Stimulated activated CD8-positive, alpha-beta memory T cell treated with anti-CD3 and anti-CD28 coated beads, Interleukin-7, amount 100 ng/mL, for 1 hour (primary cell): ENCODE measurements around the gene LRMDA.

Source experiments
- DNase-seq, 2 donors: peaks; one replicate each; pipeline ENCODE4 v3.0.0-alpha.2; 2020; ENCODE audit warnings: low read depth in 2 of 2

The LRMDA gene

DNA sequence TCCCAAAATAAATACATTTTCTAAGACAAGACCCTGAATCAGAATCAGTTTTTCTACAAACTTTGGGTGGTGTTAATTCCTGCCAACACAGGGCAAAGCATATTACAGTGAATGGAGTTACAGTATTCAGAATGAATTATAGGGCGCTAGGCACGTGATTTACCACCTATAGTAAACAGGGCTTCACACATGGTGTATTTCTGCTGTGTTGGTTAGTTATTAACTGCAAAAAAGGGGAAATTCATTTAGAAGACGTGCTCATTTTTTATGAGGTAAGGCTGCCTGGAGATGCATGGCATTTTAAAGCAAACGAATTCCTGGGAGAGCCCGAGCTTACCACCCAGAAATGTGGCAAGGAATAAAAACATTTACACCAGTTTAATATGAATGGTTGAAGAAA, 393.8 kb downstream of the LRMDA start:
- no peak for DNase-seq

DNA sequence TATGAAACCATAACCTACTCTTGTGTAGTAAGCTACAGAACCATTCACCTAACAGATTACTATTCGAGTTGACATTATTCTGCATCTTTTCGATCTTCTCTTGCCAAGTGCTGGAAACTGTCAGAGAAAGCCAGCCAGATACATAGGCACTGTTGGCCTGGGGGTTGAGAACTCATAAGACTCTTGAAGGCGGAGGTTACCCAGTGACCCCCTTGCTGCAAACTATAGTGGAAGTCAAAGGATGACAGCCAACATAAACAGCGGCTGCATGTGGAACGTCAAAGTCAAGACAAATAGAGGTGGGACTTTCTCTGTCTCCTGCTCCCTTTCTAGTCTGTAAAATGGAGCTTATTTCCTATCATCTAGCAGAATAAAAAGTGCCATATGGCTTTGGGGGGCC, 394.2 kb downstream of the LRMDA start:
- no peak for DNase-seq

DNA sequence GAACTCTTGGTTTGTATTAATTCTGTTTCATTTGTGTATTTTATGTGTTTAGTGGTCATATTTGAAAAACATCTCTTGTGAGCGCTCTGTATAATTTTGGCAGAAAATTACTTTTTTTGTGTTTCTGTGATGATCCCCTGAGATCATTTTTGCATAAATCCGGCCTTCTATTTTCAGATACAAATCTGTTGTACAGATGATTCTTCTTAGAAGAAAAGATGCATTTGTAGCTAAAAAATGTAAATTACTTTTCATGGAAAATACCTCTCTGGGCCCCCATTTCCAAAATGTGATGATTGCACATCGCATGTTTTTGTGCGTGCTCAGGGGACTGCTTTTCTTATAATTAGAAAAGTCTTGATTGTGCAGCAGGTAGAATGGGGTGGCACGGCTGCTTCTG, 395.4 kb downstream of the LRMDA start:
- no peak for DNase-seq

DNA sequence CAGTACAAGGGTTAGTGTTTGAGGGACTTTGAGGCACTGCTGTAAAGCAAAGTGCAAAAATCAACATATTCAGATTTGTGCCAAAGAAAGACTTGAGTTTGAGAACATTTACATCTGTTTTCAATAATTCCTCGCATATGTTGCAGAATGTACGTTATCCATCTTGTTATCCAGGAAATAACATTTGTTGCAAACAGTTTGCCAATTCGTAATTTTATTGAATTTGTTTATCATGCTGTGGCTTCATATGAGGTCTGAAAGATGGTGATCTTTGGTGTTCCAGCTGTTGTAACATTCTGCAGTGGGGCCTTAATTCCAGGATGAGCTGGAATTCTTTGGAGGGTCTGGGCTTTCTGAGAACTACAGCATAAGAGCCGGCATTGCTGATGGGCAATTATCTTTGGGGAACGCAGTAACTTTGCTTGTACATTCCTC, 396.2 kb downstream of the LRMDA start:
- no peak for DNase-seq

DNA sequence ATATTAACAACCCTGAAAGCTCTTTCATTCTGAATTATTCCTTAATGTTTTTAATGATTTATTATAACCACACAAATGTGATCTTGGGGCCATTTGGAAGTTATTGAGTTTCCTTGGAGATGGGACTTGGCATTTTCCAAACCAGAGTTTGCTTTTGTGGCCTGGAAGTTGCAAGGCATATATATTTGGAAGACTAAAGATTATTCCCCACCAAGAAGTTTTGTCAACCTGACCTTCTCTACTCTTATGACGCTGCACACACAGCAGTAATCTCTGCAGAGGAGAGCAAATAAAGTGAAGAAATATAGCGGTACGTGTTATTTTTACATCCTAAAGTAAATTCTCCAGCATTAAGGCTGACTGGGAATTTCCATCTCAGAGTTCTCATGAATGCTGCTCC, 397.0 kb downstream of the LRMDA start:
- DNase-seq, result no peak

DNA sequence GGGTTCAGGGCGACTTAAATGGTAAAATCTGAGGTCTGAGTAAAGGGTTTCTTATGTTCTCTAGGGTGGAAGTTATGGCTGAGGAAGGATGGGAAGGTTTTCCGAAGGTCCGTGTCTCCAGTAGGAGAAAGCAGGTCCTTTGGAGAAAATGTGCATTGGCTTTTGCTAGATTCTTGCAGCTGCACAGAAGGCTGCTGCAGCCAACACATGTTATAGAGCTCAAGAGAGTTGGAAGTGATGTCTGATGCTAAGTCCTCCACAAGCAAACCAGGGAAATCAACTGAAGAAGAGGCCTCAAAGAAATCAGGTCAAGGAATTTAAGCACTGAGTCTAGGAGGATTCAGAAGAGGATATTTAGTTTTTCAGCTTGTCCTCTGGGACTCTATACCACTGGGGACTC, 404.6 kb downstream of the LRMDA start:
- DNase-seq, result no peak

DNA sequence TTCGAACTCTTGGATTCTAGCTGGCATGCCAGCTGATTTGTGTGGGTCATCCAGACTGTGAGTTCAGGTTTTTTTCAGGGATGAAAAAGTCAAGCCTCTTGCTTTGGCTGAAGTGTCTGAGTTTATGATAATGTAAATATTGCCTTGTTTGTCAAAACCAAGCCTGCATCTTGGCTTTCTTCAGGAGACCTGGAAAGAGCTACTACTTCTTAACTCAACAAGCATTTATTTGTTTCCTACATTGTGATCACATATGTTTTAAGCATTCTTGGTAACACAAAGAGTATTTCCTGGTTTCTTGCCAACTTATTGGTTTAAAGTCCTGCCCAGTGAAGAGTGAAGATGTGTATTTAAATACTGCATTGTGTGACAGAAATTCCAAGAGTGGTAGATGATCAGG, 407.1 kb downstream of the LRMDA start:
- DNase-seq, result no peak

DNA sequence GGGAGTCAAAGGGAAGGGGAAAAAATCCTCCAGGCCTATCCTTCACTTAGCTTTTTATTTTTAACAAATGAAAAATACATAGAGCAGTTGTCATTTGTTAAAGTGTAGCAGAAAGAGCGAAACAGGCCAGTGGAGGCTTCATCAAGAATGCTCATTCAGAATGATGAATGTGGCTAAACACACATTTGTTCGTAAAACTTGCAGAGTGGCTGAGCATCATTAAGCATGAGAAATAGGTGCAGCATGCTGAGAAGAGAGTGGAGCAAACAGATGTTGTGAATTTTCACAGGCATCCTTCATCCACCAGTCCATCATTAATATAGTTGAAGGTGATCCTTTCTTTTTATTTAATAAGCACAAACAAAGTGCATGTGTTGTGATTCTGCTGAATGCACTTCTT, 407.6 kb downstream of the LRMDA start:
- DNase-seq, result no peak

DNA sequence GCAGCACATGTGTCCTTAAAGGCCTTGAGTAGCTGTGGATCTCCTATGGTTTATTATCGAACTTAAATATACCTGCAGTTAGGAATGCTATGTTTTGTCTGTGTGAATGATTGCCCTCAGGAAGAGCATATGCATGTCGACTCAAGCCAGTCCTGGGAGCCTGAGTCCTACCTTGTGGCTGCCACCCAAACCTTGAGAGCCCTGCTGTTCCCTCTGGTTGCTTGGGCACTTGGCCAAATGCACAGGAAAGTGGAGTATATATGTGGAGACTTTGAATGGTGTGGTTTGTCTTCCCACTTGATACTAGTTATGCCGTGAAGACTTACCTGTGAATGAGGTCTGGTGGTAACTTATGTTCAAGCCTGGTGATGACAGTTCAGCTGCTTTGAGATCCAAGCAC, 409.8 kb downstream of the LRMDA start:
- DNase-seq, result no peak

DNA sequence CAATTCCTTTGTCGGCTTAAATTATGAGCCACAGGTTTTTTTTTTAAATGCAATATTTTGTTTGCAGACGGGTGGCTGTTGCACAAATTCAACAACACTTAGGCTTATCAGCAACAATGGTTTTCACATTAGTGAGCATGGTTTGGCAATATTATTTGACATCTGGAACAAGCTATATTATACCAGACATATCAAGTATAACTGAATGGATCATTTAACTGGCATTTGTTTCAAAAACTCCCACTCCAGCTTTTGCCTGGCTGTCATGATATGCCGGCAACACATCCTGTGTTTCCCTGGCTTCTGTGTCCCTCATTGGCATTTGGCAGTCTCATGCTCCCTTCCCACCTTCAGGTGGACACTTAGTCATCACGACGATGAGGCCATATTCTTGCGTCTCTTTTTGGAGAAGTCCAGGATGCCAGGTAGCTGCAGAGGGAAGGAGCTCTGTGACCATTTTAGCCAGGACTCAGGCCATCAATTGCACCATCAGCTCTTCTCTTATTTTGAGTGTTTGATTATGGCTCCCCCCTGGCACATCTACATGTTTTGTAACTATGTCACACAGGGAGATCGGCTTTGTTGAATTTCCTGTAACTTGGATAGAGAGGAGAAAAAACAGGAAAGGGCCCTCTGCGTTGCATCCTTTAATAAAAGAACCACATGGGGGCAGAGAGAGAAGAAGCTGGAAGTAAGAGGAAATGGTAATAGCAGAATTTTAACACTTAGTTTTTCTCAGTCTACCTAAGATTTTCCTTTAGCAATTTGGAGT, 413.9 kb downstream of the LRMDA start:
- no peak for DNase-seq

DNA sequence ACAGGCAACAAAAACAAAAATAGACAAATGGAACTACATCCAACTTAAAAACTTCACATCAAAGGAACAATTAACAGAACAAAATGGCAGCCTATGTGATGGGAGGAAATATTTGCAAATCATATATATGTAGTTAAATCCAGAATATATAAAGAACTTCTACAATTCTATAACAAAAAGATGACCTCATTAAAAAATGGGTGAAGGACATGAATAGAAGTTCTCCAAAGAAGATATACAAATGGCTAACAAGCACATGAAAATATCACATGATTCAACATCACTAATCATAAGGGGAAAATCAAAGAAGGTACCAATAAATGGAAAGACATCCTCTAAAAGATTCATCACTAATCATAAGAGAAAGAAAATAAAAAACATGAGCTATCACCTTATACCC, 416.1 kb downstream of the LRMDA start:
- no peak for DNase-seq

DNA sequence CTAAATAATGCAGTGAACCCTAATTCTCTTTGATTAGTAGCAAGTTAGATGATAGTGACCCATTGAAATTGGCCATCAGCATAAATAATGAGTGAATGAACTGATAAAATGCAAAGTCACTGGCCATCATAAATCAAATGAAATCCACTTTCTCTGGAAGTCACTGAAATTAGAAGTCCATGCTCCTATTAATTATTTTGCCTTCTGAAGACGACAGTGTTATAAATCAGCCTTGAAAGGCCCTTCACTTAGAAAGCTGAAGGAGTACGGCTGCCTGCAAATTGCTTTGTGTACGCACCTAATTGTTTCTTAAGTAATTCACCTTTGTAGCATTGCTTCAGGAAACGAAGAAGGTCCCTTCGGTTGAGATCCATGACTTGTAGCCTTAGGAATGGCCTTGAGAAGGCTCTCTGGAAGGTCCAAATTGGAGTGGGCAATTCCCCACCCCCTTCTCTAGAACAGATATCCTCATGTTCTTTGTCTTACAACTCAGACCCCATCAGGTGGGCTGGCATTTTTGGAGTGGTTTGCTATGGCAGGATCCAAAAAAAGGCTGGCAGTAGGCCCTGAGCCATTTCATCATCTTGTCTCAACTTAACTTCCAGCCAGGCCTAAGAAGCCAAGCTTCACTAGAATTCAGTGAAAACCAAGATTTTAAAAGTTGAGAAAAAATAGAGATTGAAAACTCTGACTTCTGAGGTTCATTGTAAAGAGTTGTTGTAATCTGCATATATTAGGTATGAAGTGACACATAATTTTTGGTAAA, 420.3 kb downstream of the LRMDA start:
- DNase-seq, result no peak

DNA sequence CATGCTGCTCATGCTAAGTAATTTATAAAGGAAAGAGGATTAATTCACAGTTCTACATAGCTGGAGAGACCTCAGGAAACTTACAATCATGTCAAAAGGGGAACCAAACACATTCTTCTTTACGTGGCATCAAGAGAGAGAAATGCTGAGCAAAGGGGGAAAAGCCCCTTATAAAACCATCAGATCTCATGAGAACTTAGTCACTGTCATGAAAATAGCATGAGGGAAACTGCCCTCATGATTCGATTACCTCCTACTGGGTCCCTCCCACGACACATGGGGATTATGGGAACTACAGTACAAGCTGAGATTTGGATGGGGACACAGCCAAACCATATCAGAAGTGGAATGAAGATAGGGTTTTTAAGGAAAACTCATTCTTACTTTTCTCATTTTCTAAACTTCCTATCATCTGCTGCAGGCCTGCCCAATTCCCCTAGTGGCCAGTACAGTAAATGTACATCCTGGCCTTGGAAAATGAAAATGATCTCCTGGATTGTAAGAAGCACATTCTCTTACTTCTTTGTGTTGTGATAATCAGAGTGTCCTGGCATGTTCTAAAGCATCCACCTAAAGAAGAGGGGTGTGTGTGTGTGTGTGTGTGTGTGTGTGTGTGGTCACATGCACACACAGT, 421.5 kb downstream of the LRMDA start:
- no peak for DNase-seq

DNA sequence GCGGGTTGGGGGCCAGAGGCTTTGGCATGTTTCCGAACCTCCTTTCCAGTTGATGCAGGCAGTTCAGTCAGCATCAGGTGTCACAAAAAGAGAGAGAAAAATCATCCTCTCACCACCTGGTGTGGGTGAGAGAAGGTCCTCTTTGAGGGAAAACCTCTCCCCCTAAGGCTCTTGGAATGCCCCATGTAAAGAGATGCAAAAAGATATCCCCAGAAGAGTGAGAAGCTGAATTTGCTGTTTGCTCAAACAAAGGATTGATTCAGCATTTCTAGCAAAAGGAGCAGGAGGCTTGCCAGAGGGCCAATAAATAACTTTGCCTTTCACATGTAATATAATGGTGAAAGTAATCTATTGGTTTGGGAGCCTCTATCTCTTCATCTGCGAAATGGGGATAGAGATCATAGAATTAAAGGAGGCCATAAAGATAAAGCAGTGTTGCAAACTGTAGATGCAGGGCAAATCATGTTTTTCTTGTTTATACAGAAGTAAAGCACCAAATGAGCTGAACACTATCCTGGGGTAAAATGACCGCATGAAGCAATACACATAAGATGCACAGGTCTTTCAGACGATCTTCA, 425.9 kb downstream of the LRMDA start:
- no peak for DNase-seq

DNA sequence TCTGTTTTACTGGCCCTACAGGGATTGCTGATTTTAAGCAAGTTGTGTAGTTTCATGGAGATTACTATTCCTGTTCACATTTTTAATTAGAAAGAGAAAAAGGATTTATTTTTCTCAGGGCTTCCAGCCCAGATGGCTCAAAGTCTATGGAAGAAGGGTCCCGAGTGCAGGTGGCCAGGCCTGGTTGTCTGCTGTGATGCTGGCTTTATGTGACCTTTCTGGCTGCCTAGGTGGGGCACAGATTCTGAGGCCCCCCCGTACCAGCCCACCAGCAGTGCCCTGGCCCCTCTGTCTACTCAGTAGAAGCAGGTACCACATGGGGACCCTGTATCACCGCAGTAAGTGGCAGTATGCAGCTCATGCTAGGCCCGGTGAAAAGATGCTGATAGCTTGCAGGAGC, 426.5 kb downstream of the LRMDA start:
- DNase-seq, result no peak

DNA sequence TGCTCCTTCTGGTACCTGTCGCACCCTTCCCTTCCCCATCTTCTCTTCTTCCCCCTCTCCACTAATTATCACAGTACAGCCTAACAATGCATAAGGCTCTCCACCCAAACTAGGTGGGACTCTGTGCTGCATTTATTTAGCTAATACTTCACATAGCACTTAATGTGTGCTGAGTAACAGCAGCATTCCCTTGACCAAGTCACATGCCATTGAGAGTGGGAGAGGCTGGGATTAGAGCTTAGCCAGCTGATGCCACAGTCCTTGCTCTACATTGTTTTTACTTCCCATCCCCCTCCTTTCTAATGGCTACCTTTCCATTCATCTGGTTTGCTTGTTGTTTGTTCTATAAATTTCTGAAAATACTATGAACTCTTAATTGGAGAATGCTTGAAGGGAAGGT, 426.9 kb downstream of the LRMDA start:
- no peak for DNase-seq

DNA sequence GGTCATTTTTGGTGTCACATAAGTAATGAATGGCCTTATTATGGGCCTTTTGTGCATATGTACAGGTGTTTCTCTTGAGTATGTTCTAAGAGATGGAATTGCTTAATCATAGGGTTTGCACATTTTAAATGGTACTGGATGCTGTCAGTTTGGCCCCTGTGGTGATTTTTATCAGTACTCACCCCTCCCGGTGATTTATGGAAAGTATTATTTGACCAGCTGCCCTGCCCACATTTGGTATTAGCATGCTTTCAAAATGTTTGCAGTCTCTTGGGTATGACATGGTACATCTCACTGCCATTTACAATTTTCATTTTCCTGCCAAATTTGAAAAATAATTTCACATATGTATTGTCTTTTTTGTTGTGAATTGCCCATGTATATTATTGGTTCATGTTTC, 427.7 kb downstream of the LRMDA start:
- DNase-seq, result no peak

DNA sequence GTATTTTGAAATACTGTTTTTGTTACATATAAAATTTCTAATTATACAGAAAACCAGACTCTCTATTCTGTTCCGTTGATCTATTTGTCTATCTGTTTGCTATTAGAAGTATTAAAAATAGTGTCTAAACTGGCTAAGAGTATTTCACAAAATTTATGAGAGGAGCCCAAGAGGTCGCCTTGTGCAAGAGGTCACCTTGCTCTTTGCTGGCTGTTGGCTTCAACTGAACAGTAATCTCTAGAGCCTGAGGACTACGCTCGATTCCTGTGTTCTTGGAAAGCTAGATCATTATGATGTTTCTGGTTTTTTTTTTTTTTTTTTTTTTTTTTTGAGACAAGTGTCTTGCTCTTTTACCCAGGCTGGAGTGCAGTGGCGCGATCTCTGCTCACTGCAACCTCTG, 428.6 kb downstream of the LRMDA start:
- DNase-seq, result no peak

DNA sequence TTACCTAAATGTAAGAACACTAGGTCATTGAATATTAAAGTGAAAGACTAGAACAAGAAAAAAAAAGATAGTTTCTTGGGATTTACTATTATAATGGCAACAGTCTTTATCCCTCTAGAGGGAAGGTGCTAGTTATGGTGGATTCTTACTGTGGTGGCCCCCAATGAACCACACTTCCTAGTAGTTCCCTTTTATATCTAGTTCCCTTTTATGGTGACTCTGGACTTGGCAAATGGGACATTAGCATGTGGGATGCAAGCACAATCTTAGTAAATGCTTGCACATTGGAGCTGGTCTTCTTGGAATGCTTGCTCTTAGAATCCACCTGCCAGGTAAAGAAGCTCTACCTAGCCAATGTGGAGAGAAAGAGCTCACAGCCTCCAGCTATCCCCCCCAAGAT, 430.2 kb downstream of the LRMDA start:
- DNase-seq, result no peak

DNA sequence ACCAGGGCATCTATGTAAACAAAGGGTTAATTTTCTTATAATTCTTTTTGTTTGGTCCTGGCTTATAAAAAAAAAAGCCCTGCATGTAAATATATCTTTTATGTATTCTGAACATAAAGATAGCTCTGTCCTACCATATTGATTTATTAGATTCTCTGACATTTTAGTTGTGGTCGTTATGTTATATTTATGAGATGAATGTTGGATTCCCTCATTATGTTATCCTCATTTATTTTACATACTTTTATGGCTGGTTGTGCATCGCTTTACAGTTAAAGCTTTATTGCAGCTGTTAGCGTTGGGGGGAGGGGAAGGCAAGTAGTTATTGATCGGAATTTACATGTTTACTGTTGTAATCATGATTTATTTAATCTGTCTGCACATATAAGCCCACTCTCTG, 431.5 kb downstream of the LRMDA start:
- no peak for DNase-seq

DNA sequence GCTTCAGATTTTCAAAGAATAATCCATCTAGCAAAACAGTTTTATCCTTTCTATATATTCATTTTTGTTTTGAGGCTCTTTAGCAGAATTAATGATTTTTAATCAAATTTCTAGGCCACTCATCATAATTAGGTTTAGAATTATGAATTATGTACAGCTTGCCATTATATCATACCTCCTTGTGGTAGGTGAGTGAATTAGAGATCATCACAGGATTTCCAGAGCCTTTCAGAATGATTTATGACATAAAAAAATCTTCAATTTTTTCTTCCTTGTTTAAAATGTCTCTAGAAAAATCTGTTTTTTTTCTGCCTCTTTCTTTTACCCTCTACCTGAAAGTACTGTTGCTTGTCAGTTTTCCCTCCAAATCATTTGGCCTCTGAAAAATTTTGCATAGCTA, 433.3 kb downstream of the LRMDA start:
- DNase-seq, result no peak

DNA sequence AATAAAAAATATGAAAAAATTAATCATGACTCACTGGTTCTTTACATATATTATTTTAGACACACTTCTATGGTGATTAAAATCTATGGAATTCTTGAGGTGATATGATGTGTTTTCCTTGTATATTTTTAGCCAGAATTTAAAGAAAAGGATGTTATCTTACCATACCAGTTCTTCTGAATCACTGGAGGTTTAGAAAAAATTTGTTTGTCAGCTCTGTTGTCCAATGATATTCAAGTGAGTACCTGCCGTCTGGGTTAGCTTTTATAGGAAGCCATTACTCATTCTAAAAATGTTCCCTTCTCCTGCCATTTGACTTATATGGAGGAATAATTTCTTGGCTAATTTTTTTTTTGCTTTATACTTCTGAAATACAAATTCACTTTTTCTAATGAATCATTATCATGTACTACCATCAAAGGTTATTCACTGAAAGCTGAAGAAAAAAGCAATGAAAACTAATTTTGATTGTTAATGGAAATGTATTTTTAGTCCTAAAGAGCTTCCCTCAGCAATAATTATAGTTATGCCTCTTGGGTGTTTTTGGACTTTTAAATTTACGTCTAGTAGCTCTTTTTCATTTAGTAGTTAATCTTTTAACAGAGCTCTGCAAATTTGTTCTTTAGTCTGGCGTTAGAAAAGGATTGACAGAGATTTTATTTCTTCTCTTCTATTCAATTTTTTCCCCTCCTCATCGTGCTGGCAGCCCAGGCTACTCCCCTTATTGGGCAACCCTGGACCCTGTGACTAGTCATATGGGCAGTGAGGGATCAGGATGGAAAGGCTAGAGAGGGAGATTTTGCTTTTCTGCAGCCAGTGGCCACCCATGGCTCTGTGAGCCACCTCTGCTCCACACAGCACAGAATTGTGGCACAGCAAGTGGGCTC, 434.2 kb downstream of the LRMDA start:
- no peak for DNase-seq
